ENCODE measurements around the gene JAK1.

The JAK1 gene

DNA sequence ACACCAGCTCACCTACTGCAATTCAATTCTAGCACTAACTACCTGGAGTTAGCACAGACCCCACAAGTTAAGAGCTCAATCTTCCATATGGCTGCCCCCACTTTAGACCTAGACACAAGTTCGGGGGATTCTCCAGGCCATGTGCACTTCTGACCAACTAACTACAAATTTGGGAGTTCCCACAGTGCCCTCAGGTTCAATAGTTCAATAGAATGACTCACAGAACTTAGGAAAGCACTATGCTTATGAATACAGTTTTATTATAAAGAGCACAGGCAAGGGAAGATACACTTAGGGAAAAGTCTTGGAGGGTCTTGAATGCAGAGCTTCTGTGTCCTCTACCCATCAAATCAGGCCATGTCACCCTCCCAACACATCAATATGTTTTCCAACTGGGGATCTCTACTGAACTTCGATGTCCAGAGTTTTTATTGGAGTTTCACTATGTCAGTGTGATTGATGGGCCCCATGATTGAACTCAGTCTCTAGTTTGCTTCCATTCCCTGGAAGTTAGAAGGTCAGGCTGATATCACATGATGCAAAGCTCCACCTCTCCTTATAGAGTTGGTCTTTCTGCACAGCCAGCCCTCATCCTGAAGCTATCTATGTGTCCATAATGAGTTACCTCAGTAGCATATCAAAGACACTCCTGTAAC, 175.4 kb downstream of the JAK1 start:
- no peak for DNase-seq (ENCODE audit: low read depth in 2 of 3, low spot score in 1 of 3)
